Lower lobe of right lung (tissue), 2 donors: ENCODE results near the gene PCDH1. TPM values are rescaled to one million over a fixed set of nuclear protein-coding genes. Genes with fewer than 3 reads are reported as not detected.

ENCODE experiments used
- ATAC-seq, 2 donors: fragments of 200-7000 bp; cut with Tn5 transposase; one replicate each; pipeline ENCODE4 v1.9.1; 2020 to 2022; ENCODE audit warnings: mild to moderate bottlenecking in 2 of 2, moderate library complexity in 2 of 2
- DNase-seq: peaks from one replicate; pipeline ENCODE4 v3.0.0-alpha.2; 2020
- H3K27ac ChIP-seq: fragments of 200-600 bp; one replicate; pipeline ENCODE4 v1.8.0; 2022
- H3K27me3 ChIP-seq: fragments of 200-600 bp; one replicate; pipeline ENCODE4 v1.8.0; 2022; ENCODE audit warnings: low read depth
- H3K36me3 ChIP-seq: fragments of 200-600 bp; one replicate; pipeline ENCODE4 v1.8.0; 2022; ENCODE audit warnings: mild to moderate bottlenecking
- H3K4me1 ChIP-seq: fragments of 200-600 bp; one replicate; pipeline ENCODE4 v1.8.0; 2022
- H3K4me3 ChIP-seq: fragments of 200-600 bp; one replicate; pipeline ENCODE4 v1.8.0; 2022; ENCODE audit warnings: mild to moderate bottlenecking
- H3K9me3 ChIP-seq: fragments of 200-600 bp; one replicate; pipeline ENCODE4 v1.8.0; 2022
- CTCF ChIP-seq: fragments of 200-600 bp; IDR thresholded peaks from one replicate; pipeline ENCODE4 v1.8.0; 2022; ENCODE audit warnings: antibody characterized with exemption, mild to moderate bottlenecking
- intact Hi-C: fragments of 100-400 bp; cut with DNase I; formaldehyde crosslinking; loops from one replicate; pipeline ENCODE4 v1.11.0; 2022
- total RNA-seq: library from RNA; stranded (reverse); fragmentation: NEBNext Ultra II Directional; extraction: Animal tissue kit (Norgen Biotek cat#: 25700); gene quantifications from one replicate; pipeline ENCODE4 v1.2.1, GENCODE V29; 2021
- donor health status: DM: no; HTN: yes; CAD: no; lungs with severe emphysema.

The PCDH1 gene
- total RNA-seq, 1 donor from 2014 or later: 55.7 TPM

GRCh38 chr5:141832131-141832530, 46.1 kb downstream of the PCDH1 start:
- Histone ChIP-seq H3K4me1 (peaks cover 31% of the 10 kb centered on the region), H3K27me3 (no peaks in the 10 kb centered on the region), H3K9me3 (no peaks in the 10 kb centered on the region), H3K27ac (peak overlapping the region; percentile 24), H3K4me3 (no peak overlapping the region), H3K36me3 (no peaks in the 10 kb centered on the region)
- ATAC-seq (no peak), DNase-seq (no peak)
- no peak for TF ChIP-seq CTCF
- intact Hi-C loops: no loop called here

GRCh38 chr5:141828162-141828561, 50.0 kb downstream of the PCDH1 start:
- Histone ChIP-seq H3K4me3 (no peak overlapping the region), H3K9me3 (no peaks in the 10 kb centered on the region), H3K27ac (no peak overlapping the region), H3K27me3 (no peaks in the 10 kb centered on the region), H3K36me3 (no peaks in the 10 kb centered on the region), H3K4me1 (peaks cover 17% of the 10 kb centered on the region)
- ATAC-seq (no peak), DNase-seq (no peak)
- intact Hi-C loops: no loop called here
- no peak for TF ChIP-seq CTCF

- Histone ChIP-seq H3K27ac (peak overlapping the region; percentile 41), H3K4me3 (no peak overlapping the region), H3K9me3 (no peaks in the 10 kb centered on the region), H3K36me3 (no peaks in the 10 kb centered on the region), H3K27me3 (no peaks in the 10 kb centered on the region), H3K4me1 (peaks cover 24% of the 10 kb centered on the region)
- TF ChIP-seq CTCF: no peak
- intact Hi-C loops: no loop called here
- DNase-seq (no peak), ATAC-seq (no peak)
Observed at GRCh38 chr5:141826674-141827073, 51.5 kb downstream of the PCDH1 start.

- Histone ChIP-seq H3K4me1 (peaks cover 24% of the 10 kb centered on the region), H3K27ac (peak overlapping the region; percentile 41), H3K36me3 (no peaks in the 10 kb centered on the region), H3K4me3 (no peak overlapping the region), H3K9me3 (no peaks in the 10 kb centered on the region), H3K27me3 (no peaks in the 10 kb centered on the region)
- ATAC-seq: no peak
- intact Hi-C loops: no loop called here
- no peak for DNase-seq
- peak; percentile 32 for TF ChIP-seq CTCF
Observed at GRCh38 chr5:141825791-141826560, 52.2 kb downstream of the PCDH1 start.

GRCh38 chr5:141825241-141825671, 53.0 kb downstream of the PCDH1 start:
- Histone ChIP-seq H3K9me3 (no peaks in the 10 kb centered on the region), H3K27ac (no peak overlapping the region), H3K4me1 (peaks cover 24% of the 10 kb centered on the region), H3K27me3 (no peaks in the 10 kb centered on the region), H3K36me3 (no peaks in the 10 kb centered on the region), H3K4me3 (no peak overlapping the region)
- ATAC-seq: no peak
- DNase-seq: no peak
- no peak for TF ChIP-seq CTCF
- intact Hi-C loops: no loop called here
